K562 (cell line): Measurements from ENCODE around the gene MACROD2. TPM values are rescaled to one million over a fixed set of nuclear protein-coding genes. Genes with fewer than 3 reads are reported as not detected.

Experiments used
- E2F3 ChIP-seq: fragments of 250-450 bp; sonication (Bioruptor Pico); IDR thresholded peaks from 2 replicates; pipeline ENCODE4 v1.4.0; 2020; ENCODE audit warnings: mild to moderate bottlenecking
- FOXK2 ChIP-seq, 2 experiments: fragments of 450-650 bp; IDR thresholded peaks in 1 of 2; conservative IDR thresholded peaks in 1 of 2; 2 replicates each; pipeline ENCODE4 v1.6.1; 2016; ENCODE audit warnings: low read depth in 2 of 2, mild to moderate bottlenecking in 1 of 2
- IFI16 ChIP-seq: fragments of 250-450 bp; sonication (Bioruptor Pico); IDR thresholded peaks from 2 replicates; pipeline ENCODE4 v2.1.2; 2022; ENCODE audit warnings: mild to moderate bottlenecking, inconsistent platforms
- KDM2B ChIP-seq: fragments of 250-450 bp; sonication (Bioruptor Pico); IDR thresholded peaks from 2 replicates; pipeline ENCODE4 v1.8.0; 2021; ENCODE audit warnings: mild to moderate bottlenecking, moderate library complexity
- MEF2D ChIP-seq: conservative IDR thresholded peaks from 2 replicates; pipeline ENCODE4 v1.6.1; 2016; ENCODE audit warnings: low read depth, missing genetic modification characterization, missing compliant biosample characterization
- NONO ChIP-seq, 2 experiments: fragments of 200-400 bp in 1 of 2; fragments of 450-650 bp in 1 of 2; formaldehyde crosslinking in 1 of 2; IDR thresholded peaks; 2 replicates each; pipeline ENCODE4 v1.6.1; 2017; ENCODE audit warnings: low read depth in 2 of 2, mild to moderate bottlenecking in 2 of 2, moderate library complexity in 2 of 2, low read length in 1 of 2
- RAD21 ChIP-seq, 2 experiments: fragments of 250-450 bp in 1 of 2; fragments of 450-650 bp in 1 of 2; sonication (Bioruptor Pico) in 1 of 2; formaldehyde crosslinking in 1 of 2; IDR thresholded peaks in 1 of 2; conservative IDR thresholded peaks in 1 of 2; 2 replicates each; pipeline versions ENCODE4 v1.4.0 to v1.8.0; 2020 to 2022; ENCODE audit warnings: mild to moderate bottlenecking in 2 of 2, moderate library complexity in 1 of 2
- RUNX1 ChIP-seq: sonication (generic); IDR thresholded peaks from 2 replicates; pipeline ENCODE4 v1.6.1; 2016; ENCODE audit warnings: antibody characterized with exemption, low read depth
- SREBF1 ChIP-seq: fragments of 150-350 bp; IDR thresholded peaks from 2 replicates; pipeline ENCODE4 v1.6.1; 2014; ENCODE audit warnings: antibody characterized with exemption, low read depth, low read length, borderline replicate concordance
- ZFP36 ChIP-seq: fragments of 150-350 bp; IDR thresholded peaks from 2 replicates; pipeline ENCODE4 v1.6.1; 2018; ENCODE audit warnings: low read length, low read depth; ENCODE audit not compliant: partially characterized antibody
- ZNF445 ChIP-seq: fragments of 250-450 bp; sonication (Bioruptor Pico); IDR thresholded peaks from 2 replicates; pipeline ENCODE4 v1.4.0; 2020; ENCODE audit warnings: low read depth, mild to moderate bottlenecking, moderate library complexity
- polyA plus RNA-seq, 8 experiments: library from polyadenylated mRNA; depleted of rRNA in 4 of 8; stranded (reverse) in 5 of 8; unstranded in 3 of 8; fragments of >200 nt; fragmentation: Nextera tagmentation in 2 of 8; fragmentation: Illumina TruSeq in 1 of 8; extraction: Ambion mirVana in 2 of 8; extraction: Trizol in 1 of 8; gene quantifications; 2 replicates each; pipeline versions ENCODE4 v1.2.1 to v1.2.3, GENCODE V29; 2011 to 2014; ENCODE audit warnings: inconsistent platforms in 1 of 8, missing spikeins in 1 of 8
- total RNA-seq, 7 experiments: library from RNA; depleted of rRNA in 6 of 7; stranded (reverse); fragments of >200 nt in 6 of 7; fragmentation: Illumina TruSeq in 2 of 7; extraction: Trizol in 2 of 7; gene quantifications; 2 replicates each; pipeline versions ENCODE4 v1.2.1 to v1.2.3, GENCODE V29; 2011 to 2021; ENCODE audit warnings: low replicate concordance in 1 of 7
- TF ChIP-seq, protein P1 (sequence below): IDR thresholded peaks from 3 replicates; pipeline ENCODE4 v1.6.1; 2011; ENCODE audit warnings: borderline replicate concordance, mild to moderate bottlenecking, moderate library complexity; ENCODE audit not compliant: insufficient read length; ENCODE audit errors: extremely low read depth
- TF ChIP-seq, protein P2 (sequence below): sonication (generic); formaldehyde crosslinking; IDR thresholded peaks from 2 replicates; pipeline ENCODE4 v1.8.1; 2023; ENCODE audit warnings: mild to moderate bottlenecking, missing genetic modification reagents

Gene MACROD2
- total and polyA plus RNA-seq, 9 of the 15 experiments (the other 6 are each of a cell fraction or from before 2014, with no cell fraction given), result not detected

- TF ChIP-seq, protein P1, sequence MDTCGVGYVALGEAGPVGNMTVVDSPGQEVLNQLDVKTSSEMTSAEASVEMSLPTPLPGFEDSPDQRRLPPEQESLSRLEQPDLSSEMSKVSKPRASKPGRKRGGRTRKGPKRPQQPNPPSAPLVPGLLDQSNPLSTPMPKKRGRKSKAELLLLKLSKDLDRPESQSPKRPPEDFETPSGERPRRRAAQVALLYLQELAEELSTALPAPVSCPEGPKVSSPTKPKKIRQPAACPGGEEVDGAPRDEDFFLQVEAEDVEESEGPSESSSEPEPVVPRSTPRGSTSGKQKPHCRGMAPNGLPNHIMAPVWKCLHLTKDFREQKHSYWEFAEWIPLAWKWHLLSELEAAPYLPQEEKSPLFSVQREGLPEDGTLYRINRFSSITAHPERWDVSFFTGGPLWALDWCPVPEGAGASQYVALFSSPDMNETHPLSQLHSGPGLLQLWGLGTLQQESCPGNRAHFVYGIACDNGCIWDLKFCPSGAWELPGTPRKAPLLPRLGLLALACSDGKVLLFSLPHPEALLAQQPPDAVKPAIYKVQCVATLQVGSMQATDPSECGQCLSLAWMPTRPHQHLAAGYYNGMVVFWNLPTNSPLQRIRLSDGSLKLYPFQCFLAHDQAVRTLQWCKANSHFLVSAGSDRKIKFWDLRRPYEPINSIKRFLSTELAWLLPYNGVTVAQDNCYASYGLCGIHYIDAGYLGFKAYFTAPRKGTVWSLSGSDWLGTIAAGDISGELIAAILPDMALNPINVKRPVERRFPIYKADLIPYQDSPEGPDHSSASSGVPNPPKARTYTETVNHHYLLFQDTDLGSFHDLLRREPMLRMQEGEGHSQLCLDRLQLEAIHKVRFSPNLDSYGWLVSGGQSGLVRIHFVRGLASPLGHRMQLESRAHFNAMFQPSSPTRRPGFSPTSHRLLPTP, result no peak
- TF ChIP-seq NONO (IDR thresholded peaks at IDR 0.05; ENCODE audit: low read depth in 2 of 2, low read length in 1 of 2), result no peak
- no peak for TF ChIP-seq RUNX1
- no peak for TF ChIP-seq KDM2B (CRISPR knock-in tag)
- no peak for TF ChIP-seq FOXK2 (conservative IDR thresholded peaks at IDR 0.05 in 1 of 2, IDR thresholded peaks at IDR 0.05 in 1 of 2; ENCODE audit: low read depth in 2 of 2)
- TF ChIP-seq RAD21 (CRISPR knock-in tag; conservative IDR thresholded peaks at IDR 0.05 in 1 of 2, IDR thresholded peaks at IDR 0.05 in 1 of 2), result no peak
- no peak for TF ChIP-seq MEF2D
- no peak for TF ChIP-seq ZNF445 (CRISPR knock-in tag)
- no peak for TF ChIP-seq E2F3 (CRISPR knock-in tag)
- TF ChIP-seq SREBF1, result no peak
- TF ChIP-seq ZFP36, result no peak
- TF ChIP-seq, protein P2, sequence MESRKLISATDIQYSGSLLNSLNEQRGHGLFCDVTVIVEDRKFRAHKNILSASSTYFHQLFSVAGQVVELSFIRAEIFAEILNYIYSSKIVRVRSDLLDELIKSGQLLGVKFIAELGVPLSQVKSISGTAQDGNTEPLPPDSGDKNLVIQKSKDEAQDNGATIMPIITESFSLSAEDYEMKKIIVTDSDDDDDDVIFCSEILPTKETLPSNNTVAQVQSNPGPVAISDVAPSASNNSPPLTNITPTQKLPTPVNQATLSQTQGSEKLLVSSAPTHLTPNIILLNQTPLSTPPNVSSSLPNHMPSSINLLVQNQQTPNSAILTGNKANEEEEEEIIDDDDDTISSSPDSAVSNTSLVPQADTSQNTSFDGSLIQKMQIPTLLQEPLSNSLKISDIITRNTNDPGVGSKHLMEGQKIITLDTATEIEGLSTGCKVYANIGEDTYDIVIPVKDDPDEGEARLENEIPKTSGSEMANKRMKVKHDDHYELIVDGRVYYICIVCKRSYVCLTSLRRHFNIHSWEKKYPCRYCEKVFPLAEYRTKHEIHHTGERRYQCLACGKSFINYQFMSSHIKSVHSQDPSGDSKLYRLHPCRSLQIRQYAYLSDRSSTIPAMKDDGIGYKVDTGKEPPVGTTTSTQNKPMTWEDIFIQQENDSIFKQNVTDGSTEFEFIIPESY (CRISPR knock-in tag), result no peak
- TF ChIP-seq IFI16 (CRISPR knock-in tag), result no peak
- TF ChIP-seq, all 486 proteins: peak for 0
Observed at GRCh38 chr20:15163632-15164031, 1168.3 kb downstream of the MACROD2 start (continued).
